GM18951 (cell line): ENCODE results near the gene TRIM17.

Source experiments
- POLR2A ChIP-seq: IDR thresholded peaks from 4 replicates; pipeline ENCODE4 v1.6.1; 2011; ENCODE audit warnings: mild to moderate bottlenecking; ENCODE audit not compliant: insufficient read length, insufficient read depth; ENCODE audit errors: extremely low read depth
- in situ Hi-C: fragments of 300-500 bp; cut with MboI; formaldehyde crosslinking; loops from one replicate; pipeline ENCODE4 v1.12.0; 2022; ENCODE audit warnings: low sequenced_read_pairs, mixed read lengths, inconsistent platforms; ENCODE audit not compliant: unreplicated experiment

The TRIM17 gene

DNA sequence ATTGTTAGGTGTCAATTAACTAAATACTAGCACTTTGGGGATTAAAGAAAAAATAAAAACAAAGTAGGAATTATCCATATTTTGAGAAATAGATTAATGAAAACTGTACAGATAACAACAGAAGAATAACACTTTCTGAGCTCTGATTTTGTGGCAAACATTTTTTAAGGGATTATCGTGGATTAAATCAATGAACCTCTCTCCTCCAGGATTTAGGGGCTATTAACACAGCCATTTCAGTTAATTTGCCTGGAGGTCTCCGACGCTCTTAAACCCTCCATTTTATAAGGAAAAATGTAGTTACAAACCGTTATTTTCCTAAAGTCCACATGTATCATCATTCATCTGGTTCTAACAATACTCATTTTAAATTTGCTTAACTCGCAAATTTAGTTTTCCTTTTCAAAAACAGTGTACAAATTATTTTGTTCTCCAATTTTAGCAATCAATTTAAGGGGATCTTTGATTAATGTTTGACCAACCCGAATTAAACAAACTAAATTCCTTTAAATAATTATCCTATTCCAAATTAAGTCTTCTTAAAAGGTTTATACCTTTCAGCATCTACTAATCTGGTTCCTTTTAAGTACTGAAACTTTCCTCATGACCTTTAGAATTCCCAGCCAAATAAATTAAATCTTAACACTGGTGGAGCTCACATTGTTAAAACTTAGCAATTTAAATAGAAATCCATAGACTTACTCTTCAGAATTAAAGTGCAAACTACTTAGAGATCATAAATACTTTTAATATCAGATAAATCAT, 39.8 kb upstream of the TRIM17 start:
- no peak for TF ChIP-seq POLR2A
- in situ Hi-C loops: no loop called here

DNA sequence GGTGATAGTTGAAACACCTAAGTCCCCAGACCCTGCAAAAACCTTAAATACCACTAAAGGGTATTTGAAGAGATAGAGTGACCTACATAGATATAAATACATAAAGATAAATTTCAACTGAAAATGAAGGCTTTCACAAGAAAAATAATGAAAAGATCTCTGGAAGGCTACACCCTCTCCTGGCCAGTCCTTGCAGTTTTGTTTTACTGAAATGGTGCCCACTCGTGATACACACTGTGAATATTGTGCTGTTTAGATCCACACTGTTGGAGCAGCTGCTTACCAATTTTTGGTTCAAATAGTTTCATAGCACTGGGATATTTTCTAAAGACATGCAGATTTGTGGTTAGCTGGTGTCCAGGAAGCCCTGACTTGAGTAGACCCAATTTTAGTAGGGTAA, 39.1 kb upstream of the TRIM17 start:
- TF ChIP-seq POLR2A: no peak
- in situ Hi-C loops: no loop called here

DNA sequence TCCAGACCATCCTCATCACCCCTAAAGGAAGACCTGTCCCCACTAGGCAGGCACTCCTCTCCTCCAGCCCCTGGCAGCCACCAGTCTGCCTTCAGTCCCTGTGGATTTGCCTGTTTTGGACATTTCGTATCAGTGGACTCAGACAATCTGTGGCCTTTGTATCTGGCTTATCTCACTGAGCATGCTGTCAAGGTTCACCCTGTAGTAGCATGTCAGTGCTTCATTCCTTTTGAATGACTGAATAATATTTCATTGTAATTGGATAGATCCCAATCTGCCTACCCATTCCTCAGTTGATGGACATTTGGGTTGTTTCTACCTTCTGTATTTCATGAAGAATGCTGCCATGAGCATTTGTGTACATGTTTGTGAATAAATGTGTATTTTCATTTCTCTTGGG, 37.6 kb upstream of the TRIM17 start:
- TF ChIP-seq POLR2A: no peak

DNA sequence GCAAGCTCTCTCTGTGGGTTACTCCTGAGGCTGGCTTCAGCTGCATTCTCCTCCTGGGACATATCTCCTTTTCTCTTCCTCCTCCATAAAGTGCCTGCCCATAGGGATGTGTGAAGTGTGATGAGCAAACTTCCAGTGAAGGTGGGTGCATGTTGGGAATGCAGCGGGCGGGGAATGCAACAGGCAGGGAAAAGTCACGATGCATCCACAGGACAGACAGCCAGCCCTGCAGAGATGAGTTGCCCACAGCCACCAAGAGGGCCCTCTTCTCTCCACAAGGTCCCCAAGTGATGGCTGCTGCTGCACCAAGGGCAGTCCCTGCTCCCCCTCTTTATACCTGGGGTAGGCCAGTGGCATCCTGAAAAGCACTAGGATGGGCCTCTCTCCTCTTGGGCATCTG, 37.0 kb upstream of the TRIM17 start:
- TF ChIP-seq POLR2A: no peak
- in situ Hi-C loops: no loop called here

More for the DNA sequence above, 37.6 kb upstream of the TRIM17 start:
- in situ Hi-C loops: no loop called here

DNA sequence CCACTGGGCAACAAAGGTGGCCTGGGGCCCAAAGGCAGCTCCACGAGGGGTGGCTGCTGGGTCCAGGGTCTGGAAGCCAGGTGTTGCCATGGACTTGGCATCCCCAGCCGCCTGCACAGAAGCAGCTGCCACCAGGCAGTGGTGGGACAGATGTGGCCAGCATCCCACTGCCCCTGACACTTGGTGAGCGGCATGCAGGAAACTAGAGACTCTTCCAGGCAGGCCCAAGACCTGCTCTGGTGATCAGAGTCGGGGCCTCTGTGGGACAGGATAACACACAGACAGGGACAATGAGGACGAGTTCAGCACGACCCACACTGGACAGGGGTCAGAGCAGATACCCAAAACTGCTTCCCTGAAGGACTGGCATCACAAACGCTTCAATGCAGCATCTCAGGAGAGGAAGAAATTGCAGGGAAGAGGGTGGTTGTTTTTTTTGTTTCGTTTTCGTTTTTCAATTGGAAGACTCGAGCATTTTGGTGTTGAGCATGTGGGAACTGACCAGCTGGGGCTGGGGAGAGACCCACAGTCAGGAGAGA, 36.4 kb upstream of the TRIM17 start:
- in situ Hi-C loops: no loop called here
- TF ChIP-seq POLR2A: no peak

DNA sequence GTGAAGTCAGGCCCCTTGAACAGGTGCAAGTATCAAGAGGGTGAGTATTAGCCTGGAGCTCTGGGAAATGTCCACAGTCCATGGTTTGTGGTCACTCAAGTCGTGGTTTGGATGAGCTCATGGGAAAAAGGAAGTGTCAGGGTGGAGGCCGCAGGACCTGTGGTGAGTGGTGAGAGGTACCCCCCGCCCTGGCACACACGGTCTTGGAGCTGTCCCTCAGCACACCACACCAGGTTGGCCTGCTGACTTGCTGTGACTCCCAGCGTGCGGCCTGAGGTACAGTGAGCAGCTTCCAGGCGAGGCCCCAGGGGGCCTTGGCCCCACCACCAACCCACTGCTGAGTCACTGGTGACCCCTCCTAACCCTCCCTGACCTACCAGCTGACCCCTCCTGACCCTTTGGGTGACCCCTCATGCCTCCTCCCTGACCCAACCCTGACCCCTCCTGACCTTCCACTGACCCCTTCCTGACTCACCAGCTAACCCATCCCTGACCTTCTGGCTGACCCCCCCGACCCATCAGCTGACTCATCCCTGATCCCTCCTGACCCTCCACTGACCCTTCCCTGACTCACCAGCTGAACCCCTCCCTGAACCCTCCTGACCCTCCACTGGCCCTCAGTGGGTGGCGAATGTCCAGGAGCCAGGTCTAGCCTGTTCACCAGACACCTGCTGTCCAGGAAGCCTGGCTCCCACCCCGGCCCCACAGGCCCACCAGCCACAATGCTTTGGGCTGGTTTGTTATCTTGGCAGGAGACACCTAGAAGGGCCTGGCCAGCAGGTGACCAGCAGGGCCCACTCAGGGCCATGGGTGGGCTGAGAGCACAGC, 35.7 kb upstream of the TRIM17 start:
- in situ Hi-C loops: no loop called here

GRCh38 chr1:228450200-228450599, 33.5 kb upstream of the TRIM17 start:
- in situ Hi-C loops: no loop called here
- TF ChIP-seq POLR2A: no peak

More for the DNA sequence above, 35.7 kb upstream of the TRIM17 start:
- TF ChIP-seq POLR2A: no peak

DNA sequence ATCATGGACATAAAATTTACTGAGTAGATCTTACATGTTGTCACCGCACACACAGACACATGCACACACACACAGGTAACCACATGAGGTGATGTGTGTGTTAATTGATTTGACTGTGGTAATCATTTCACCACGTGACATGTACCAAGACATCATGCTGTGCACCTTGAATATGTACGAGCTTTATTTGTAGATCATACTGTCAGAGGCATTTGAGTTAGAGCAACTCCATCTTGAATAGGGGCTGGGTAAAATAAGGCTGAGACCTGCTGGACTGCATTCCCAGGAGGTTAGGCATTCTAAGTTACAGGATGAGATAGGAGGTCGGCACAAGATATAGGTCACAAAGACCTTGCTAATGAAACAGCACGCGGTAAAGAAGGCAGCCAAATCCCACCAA, 31.7 kb upstream of the TRIM17 start:
- TF ChIP-seq POLR2A: no peak
- in situ Hi-C loops: no loop called here

DNA sequence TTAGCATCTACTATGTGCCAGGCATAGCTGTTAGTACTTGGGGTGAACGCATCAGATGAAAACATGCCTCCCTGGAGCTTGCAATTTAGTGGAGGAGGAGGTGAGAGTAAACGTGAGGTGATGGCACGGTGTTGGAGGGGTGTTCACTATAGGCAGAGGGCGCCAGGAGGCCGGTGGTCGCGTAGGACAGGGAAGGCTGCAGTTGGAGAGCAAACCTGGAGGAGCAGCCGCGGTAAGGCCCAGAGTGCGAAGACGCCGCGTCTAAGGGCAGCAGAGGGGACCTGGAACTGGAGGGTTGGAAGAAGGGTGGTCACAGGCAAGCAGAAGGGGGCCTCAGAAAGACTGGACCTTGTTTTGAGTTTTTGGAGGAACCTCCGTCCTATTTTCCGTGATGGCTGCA, 30.2 kb upstream of the TRIM17 start:
- no peak for TF ChIP-seq POLR2A
- in situ Hi-C loops: no loop called here

DNA sequence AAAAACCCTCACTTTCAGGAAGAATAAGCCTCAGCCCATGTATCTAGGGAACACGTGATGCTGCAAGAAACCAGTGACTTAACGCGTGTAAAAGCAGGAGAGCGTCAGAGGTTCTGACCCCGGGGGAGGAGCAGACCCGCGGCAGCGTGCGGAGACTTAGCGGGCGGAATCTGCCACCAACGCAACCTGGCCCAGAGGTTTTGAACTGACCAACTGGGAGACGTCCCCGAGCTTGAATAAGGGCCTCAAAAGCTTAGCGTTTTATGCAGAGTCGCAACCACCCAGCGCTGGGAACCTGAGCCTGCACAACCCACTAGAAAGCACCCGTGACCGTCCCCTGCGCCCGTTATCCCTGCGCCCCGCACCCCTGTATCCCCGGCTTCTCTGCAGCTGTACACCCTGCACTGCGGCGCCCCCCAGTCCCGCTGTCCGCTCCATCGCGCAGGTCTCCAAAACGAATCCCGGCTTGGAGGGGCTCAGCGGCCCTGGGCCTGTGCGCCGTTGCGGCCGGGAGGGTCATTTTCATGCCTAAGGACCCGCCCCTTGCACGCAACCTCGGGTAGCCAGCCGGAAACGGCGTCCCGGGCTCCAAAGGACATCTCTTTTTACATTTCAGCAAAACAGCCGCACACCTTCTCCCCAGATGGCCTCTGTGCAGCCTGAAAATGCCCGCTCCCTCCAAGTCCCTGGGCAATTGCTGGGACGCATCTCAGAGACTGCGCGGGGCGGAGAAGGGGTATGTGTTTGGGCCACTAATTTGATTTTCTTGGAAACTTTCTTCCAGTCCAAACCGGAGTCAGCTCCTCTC, 29.4 kb upstream of the TRIM17 start:
- no peak for TF ChIP-seq POLR2A
- in situ Hi-C loops: no loop called here

DNA sequence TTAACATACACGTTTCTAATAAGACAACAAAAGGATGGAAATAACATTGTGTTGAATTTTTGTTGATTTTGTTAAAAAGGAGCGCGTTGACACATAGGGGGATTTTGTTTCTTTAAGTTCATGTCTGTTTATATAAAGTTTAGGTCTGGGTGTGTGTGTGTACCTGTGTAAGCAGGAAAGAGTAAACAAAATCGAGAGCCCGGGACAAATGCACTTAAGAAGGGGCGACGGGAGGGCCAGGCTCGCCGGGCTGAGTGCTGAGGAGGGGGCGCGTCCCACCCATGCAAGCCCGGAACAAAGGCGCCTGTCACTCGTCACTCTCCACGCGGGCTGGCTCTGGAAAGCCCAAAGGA, 28.8 kb upstream of the TRIM17 start:
- in situ Hi-C loops: no loop called here
- TF ChIP-seq POLR2A: no peak

- in situ Hi-C loops: no loop called here
- no peak for TF ChIP-seq POLR2A
These were observed 26.7 kb upstream of the TRIM17 start for GRCh38 chr1:228443395-228443794.
